Neural cell (in vitro differentiated cells): Measurements from ENCODE around the gene SOS1.

Experiments
- CTCF ChIP-seq: fragments of 450-650 bp; IDR thresholded peaks from 2 replicates; pipeline ENCODE4 v1.5.1; 2014; ENCODE audit warnings: antibody characterized with exemption, mild to moderate bottlenecking, moderate library complexity; ENCODE audit not compliant: poor library complexity, severe bottlenecking
- EP300 ChIP-seq: fragments of 450-650 bp; conservative IDR thresholded peaks from 2 replicates; pipeline ENCODE4 v1.6.1; 2014; ENCODE audit warnings: antibody characterized with exemption, mild to moderate bottlenecking, moderate library complexity; ENCODE audit not compliant: poor library complexity, severe bottlenecking
- EZH2 ChIP-seq: fragments of 200-600, 300-800 bp; shearing (Covaris generic), sonication (generic); IDR thresholded peaks from 2 replicates; pipeline ENCODE4 v1.6.1; 2014; ENCODE audit warnings: antibody characterized with exemption, low read length, borderline replicate concordance, mild to moderate bottlenecking; ENCODE audit not compliant: insufficient read depth, poor library complexity, severe bottlenecking
- MXI1 ChIP-seq: fragments of 450-650 bp; conservative IDR thresholded peaks from 2 replicates; pipeline ENCODE4 v1.6.1; 2014; ENCODE audit warnings: antibody characterized with exemption, mild to moderate bottlenecking; ENCODE audit not compliant: poor library complexity, severe bottlenecking
- POLR2AphosphoS5 ChIP-seq: IDR thresholded peaks from 2 replicates; pipeline ENCODE4 v1.6.1; 2012
- RAD21 ChIP-seq: fragments of 450-650 bp; conservative IDR thresholded peaks from 2 replicates; pipeline ENCODE4 v1.6.1; 2014; ENCODE audit warnings: antibody characterized with exemption, mild to moderate bottlenecking, moderate library complexity
- REST ChIP-seq: IDR thresholded peaks from 2 replicates; pipeline ENCODE4 v1.6.1; 2012; ENCODE audit warnings: borderline replicate concordance
- SMC3 ChIP-seq: fragments of 450-650 bp; conservative IDR thresholded peaks from 2 replicates; pipeline ENCODE4 v1.6.1; 2014; ENCODE audit warnings: antibody characterized with exemption, mild to moderate bottlenecking, moderate library complexity; ENCODE audit not compliant: poor library complexity
- TAF1 ChIP-seq: IDR thresholded peaks from 2 replicates; pipeline ENCODE4 v1.6.1; 2012; ENCODE audit warnings: low read depth

- no peak for TF ChIP-seq CTCF
- TF ChIP-seq REST = no peak
- TF ChIP-seq POLR2AphosphoS5 = no peak
- no peak for TF ChIP-seq EP300
- no peak for TF ChIP-seq EZH2
- TF ChIP-seq SMC3 = no peak
- no peak for TF ChIP-seq RAD21
- TF ChIP-seq MXI1 = no peak
- TF ChIP-seq TAF1 = no peak
Observed at GRCh38 chr2:39138837-39139211, 18.0 kb upstream of the SOS1 start.
